Neural cell (in vitro differentiated cells): Measurements from ENCODE around the gene KIF20B. TPM values are rescaled to one million over a fixed set of nuclear protein-coding genes. Genes with fewer than 3 reads are reported as not detected.

Experiments used
- H2AFZ ChIP-seq: fragments of 200-600, 300-800 bp; sonication (generic), shearing (Covaris generic); 2 replicates; pipeline ENCODE4 v1.6.0; 2014; ENCODE audit warnings: low read depth, mild to moderate bottlenecking, antibody characterized with exemption, low read length, moderate library complexity
- H3F3A ChIP-seq: fragments of 200-600 bp; shearing (Covaris generic); 2 replicates; pipeline ENCODE4 v1.6.1; 2016; ENCODE audit warnings: mild to moderate bottlenecking, moderate library complexity, mixed read lengths, antibody characterized with exemption, low read length; ENCODE audit not compliant: insufficient read depth, poor library complexity, severe bottlenecking
- H3K27ac ChIP-seq: fragments of 200-600, 300-800 bp; sonication (generic), shearing (Covaris generic); 2 replicates; pipeline ENCODE4 v1.5.1; 2014; ENCODE audit warnings: mild to moderate bottlenecking, low read length, moderate library complexity
- H3K27me3 ChIP-seq: fragments of 300-800, 200-600 bp; sonication (generic), shearing (Covaris generic); 2 replicates; pipeline ENCODE4 v1.6.0; 2014; ENCODE audit warnings: mild to moderate bottlenecking, low read depth, low read length, moderate library complexity; ENCODE audit not compliant: insufficient read depth
- H3K36me3 ChIP-seq: fragments of 300-800, 200-600 bp; sonication (generic), shearing (Covaris generic); 2 replicates; pipeline ENCODE4 v1.5.1; 2014; ENCODE audit warnings: mild to moderate bottlenecking, antibody characterized with exemption, low read length, moderate library complexity; ENCODE audit not compliant: insufficient read depth
- H3K4me2 ChIP-seq: fragments of 300-800, 200-600 bp; sonication (generic), shearing (Covaris generic); 2 replicates; pipeline ENCODE4 v1.6.0; 2014; ENCODE audit warnings: mild to moderate bottlenecking, low read length
- H3K4me3 ChIP-seq: fragments of 300-800, 200-600 bp; sonication (generic), shearing (Covaris generic); 2 replicates; pipeline ENCODE4 v1.5.1; 2014; ENCODE audit warnings: mild to moderate bottlenecking, low read length, moderate library complexity
- H3K79me2 ChIP-seq: fragments of 200-600 bp; shearing (Covaris generic); replicated peaks from 2 replicates; pipeline ENCODE4 v1.6.0; 2014; ENCODE audit warnings: mild to moderate bottlenecking, low read length, moderate library complexity; ENCODE audit not compliant: insufficient read depth
- H3K9ac ChIP-seq: fragments of 300-800, 200-600 bp; sonication (generic), shearing (Covaris generic); 2 replicates; pipeline ENCODE4 v1.6.1; 2016; ENCODE audit warnings: mild to moderate bottlenecking, low read length, mixed read lengths
- H3K9me2 ChIP-seq: fragments of 200-600 bp; shearing (Covaris generic); 2 replicates; pipeline ENCODE4 v1.6.1; 2016; ENCODE audit warnings: mild to moderate bottlenecking, low read length, mixed read lengths; ENCODE audit not compliant: insufficient read depth
- H3K9me3 ChIP-seq: fragments of 200-600, 300-800 bp; sonication (generic), shearing (Covaris generic); 2 replicates; pipeline ENCODE4 v1.6.1; 2016; ENCODE audit warnings: mild to moderate bottlenecking, mixed run types, low read length, moderate library complexity, mixed read lengths
- H4K20me1 ChIP-seq: fragments of 200-600 bp; shearing (Covaris generic); 2 replicates; pipeline ENCODE4 v1.6.1; 2016; ENCODE audit warnings: mild to moderate bottlenecking, mixed run types; ENCODE audit not compliant: insufficient read depth
- CTCF ChIP-seq: fragments of 450-650 bp; IDR thresholded peaks from 2 replicates; pipeline ENCODE4 v1.5.1; 2014; ENCODE audit warnings: antibody characterized with exemption, mild to moderate bottlenecking, moderate library complexity; ENCODE audit not compliant: poor library complexity, severe bottlenecking
- EP300 ChIP-seq: fragments of 450-650 bp; conservative IDR thresholded peaks from 2 replicates; pipeline ENCODE4 v1.6.1; 2014; ENCODE audit warnings: antibody characterized with exemption, mild to moderate bottlenecking, moderate library complexity; ENCODE audit not compliant: poor library complexity, severe bottlenecking
- EZH2 ChIP-seq: fragments of 200-600, 300-800 bp; shearing (Covaris generic), sonication (generic); IDR thresholded peaks from 2 replicates; pipeline ENCODE4 v1.6.1; 2014; ENCODE audit warnings: antibody characterized with exemption, low read length, borderline replicate concordance, mild to moderate bottlenecking; ENCODE audit not compliant: insufficient read depth, poor library complexity, severe bottlenecking
- MXI1 ChIP-seq: fragments of 450-650 bp; conservative IDR thresholded peaks from 2 replicates; pipeline ENCODE4 v1.6.1; 2014; ENCODE audit warnings: antibody characterized with exemption, mild to moderate bottlenecking; ENCODE audit not compliant: poor library complexity, severe bottlenecking
- POLR2AphosphoS5 ChIP-seq: IDR thresholded peaks from 2 replicates; pipeline ENCODE4 v1.6.1; 2012
- RAD21 ChIP-seq: fragments of 450-650 bp; conservative IDR thresholded peaks from 2 replicates; pipeline ENCODE4 v1.6.1; 2014; ENCODE audit warnings: antibody characterized with exemption, mild to moderate bottlenecking, moderate library complexity
- REST ChIP-seq: IDR thresholded peaks from 2 replicates; pipeline ENCODE4 v1.6.1; 2012; ENCODE audit warnings: borderline replicate concordance
- SMC3 ChIP-seq: fragments of 450-650 bp; conservative IDR thresholded peaks from 2 replicates; pipeline ENCODE4 v1.6.1; 2014; ENCODE audit warnings: antibody characterized with exemption, mild to moderate bottlenecking, moderate library complexity; ENCODE audit not compliant: poor library complexity
- TAF1 ChIP-seq: IDR thresholded peaks from 2 replicates; pipeline ENCODE4 v1.6.1; 2012; ENCODE audit warnings: low read depth
- polyA plus RNA-seq: library from polyadenylated mRNA; depleted of rRNA; stranded (reverse); fragments of >200 nt; gene quantifications from 2 replicates; pipeline ENCODE4 v1.2.3, GENCODE V29; 2014

KIF20B gene
- polyA plus RNA-seq, 1 donor from 2014 or later, result 3.9 TPM

GRCh38 chr10:89799573-89799972 is 98.2 kb downstream of the KIF20B start:
- Histone ChIP-seq H3K27me3 (no peaks in the 10 kb centered on the region), H3K9me2 (no peaks in the 10 kb centered on the region), H3K4me3 (no peak overlapping the region), H3K27ac (no peak overlapping the region), H4K20me1 (no peaks in the 10 kb centered on the region), H2AFZ (no peak overlapping the region), H3K36me3 (no peaks in the 10 kb centered on the region), H3K79me2 (no peaks in the 10 kb centered on the region), H3K9ac (no peak overlapping the region), H3K9me3 (no peaks in the 10 kb centered on the region), H3K4me2 (no peak overlapping the region), H3F3A (no peaks in the 10 kb centered on the region)
- TF ChIP-seq TAF1 (no peak), CTCF (no peak), EP300 (no peak), REST (no peak), SMC3 (no peak), EZH2 (no peak), RAD21 (no peak), MXI1 (no peak), POLR2AphosphoS5 (no peak)

- no peaks in the 10 kb centered on the region for H3F3A ChIP-seq
- H3K27me3 ChIP-seq, result no peaks in the 10 kb centered on the region
- H3K79me2 ChIP-seq, result no peaks in the 10 kb centered on the region
- no peaks in the 10 kb centered on the region for H3K9me3 ChIP-seq
- H3K4me2 ChIP-seq, result no peak overlapping the region
- H3K27ac ChIP-seq, result no peak overlapping the region
- H3K36me3 ChIP-seq, result no peaks in the 10 kb centered on the region
- H4K20me1 ChIP-seq, result no peaks in the 10 kb centered on the region
- H3K4me3 ChIP-seq, result no peak overlapping the region
- TF ChIP-seq MXI1 (no peak), EP300 (no peak), TAF1 (no peak), REST (no peak), EZH2 (no peak), CTCF (no peak), SMC3 (no peak), RAD21 (no peak), POLR2AphosphoS5 (no peak)
- H2AFZ ChIP-seq, result no peak overlapping the region
- H3K9me2 ChIP-seq, result no peaks in the 10 kb centered on the region
- H3K9ac ChIP-seq, result no peak overlapping the region
Observed at GRCh38 chr10:89805599-89806013, 104.2 kb downstream of the KIF20B start.
